GM10266 (cell line): ENCODE results near the gene POC1A.

Experiments
- DNase-seq: peaks from one replicate; pipeline ENCODE4 v3.0.0; 2012; ENCODE audit errors: extremely low spot score
- TF ChIP-seq, protein P1 (sequence below): IDR thresholded peaks from 2 replicates; pipeline ENCODE4 v1.5.1; 2012; ENCODE audit warnings: mild to moderate bottlenecking, low read depth; ENCODE audit not compliant: control insufficient read depth, insufficient read depth; ENCODE audit errors: missing control alignments

The POC1A gene

DNA sequence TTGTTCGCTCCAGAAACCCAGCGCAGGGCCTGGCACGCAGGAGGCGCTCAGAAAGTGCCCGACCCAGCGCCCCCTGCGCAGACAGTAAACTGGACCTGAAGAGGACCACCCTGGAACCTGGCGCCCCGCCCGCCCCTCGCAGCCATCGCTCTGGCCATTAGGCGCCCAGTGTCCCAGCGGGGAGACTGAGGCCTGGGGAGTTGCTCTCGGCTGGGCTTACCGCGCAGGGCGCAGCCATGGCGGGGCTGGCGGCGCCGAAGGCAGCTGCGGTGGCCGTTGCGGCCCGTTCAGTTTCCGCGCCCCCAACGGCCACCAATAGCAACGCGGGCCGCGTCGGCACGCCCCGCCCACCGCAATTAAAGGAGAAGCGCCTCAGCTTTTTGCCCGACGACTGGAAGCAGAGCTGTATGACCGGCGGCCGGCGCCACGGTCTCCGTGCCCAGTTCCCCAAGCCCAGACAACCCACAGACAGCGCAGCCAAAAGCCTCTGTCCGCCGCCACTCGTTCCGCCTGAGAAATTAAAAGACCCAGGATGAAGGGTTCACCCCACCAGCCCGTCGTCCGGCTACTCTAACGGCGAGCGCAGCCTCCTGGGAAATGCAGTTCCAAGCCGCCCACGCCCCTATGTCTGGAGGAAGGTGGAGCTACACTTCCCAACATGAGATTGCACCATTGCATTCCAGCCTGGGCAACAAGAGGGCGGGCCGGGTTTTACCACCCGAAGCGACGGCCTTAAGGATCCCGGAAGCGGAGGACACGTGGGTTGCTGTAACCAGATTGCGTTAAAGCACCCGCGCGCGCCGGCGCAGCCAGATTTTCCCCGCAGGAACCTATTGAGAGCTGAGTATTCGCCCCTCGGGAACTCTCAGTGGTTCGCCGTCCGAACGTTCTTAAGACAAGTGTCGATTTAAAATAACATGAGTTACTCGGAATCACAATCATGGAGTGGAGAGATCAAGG is at the start of gene POC1A:
Gene POC1A (minus strand): TSS at position 289 of the 960 bp plus-strand sequence. CDS start 51 bp downstream, at position 238.
- TF ChIP-seq, protein P1, sequence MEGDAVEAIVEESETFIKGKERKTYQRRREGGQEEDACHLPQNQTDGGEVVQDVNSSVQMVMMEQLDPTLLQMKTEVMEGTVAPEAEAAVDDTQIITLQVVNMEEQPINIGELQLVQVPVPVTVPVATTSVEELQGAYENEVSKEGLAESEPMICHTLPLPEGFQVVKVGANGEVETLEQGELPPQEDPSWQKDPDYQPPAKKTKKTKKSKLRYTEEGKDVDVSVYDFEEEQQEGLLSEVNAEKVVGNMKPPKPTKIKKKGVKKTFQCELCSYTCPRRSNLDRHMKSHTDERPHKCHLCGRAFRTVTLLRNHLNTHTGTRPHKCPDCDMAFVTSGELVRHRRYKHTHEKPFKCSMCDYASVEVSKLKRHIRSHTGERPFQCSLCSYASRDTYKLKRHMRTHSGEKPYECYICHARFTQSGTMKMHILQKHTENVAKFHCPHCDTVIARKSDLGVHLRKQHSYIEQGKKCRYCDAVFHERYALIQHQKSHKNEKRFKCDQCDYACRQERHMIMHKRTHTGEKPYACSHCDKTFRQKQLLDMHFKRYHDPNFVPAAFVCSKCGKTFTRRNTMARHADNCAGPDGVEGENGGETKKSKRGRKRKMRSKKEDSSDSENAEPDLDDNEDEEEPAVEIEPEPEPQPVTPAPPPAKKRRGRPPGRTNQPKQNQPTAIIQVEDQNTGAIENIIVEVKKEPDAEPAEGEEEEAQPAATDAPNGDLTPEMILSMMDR: no peak
- peak; percentile 88 for DNase-seq

DNA sequence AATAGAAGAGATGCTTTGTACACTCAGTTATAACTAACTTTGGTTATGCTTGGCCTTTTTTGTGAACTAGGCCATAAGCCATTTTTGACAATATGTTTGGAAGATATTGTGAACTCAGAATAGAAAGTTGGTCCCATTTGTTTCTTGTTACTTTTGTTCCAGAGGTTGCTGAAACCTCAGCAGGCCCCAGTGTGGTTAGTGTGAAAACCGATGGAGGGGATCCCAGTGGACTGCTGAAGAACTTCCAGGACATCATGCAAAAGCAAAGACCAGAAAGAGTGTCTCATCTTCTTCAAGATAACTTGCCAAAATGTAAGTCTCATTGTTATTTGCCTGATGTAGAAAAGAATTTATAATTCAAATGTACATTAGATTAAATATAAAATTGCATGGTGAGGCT is 49.5 kb upstream of the POC1A start:
- DNase-seq: no peak
- TF ChIP-seq, protein P1: no peak

DNA sequence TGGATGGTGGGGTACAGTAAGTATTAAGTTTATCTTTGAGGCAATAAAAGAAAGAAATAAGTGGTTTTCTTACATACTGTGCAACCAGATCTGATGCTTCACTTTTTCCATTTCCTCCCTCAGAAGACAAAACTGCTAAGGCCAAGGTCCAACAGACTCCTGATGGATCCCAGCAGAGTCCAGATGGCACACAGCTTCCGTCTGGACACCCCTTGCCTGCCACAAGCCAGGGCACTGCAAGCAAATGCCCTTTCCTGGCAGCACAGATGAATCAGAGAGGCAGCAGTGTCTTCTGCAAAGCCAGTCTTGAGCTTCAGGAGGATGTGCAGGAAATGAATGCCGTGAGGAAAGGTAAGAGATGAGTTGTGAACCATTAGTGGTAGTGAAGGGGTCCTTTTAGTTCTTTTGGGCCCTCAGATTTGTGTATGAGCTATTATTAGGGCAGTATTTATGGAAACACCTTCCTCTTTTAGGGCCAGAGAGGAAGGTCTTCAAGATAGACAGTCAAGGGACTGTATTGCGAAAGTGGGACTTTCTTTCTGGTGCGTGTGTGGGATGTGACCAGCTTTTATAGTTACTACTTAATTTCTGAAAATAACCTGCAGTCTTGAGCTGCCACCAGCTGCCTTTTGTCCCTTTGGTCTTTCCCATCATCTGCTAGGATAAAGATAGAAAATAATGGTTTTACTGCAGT is 48.3 kb upstream of the POC1A start:
- peak; percentile 68 for DNase-seq
- TF ChIP-seq, protein P1: no peak

DNA sequence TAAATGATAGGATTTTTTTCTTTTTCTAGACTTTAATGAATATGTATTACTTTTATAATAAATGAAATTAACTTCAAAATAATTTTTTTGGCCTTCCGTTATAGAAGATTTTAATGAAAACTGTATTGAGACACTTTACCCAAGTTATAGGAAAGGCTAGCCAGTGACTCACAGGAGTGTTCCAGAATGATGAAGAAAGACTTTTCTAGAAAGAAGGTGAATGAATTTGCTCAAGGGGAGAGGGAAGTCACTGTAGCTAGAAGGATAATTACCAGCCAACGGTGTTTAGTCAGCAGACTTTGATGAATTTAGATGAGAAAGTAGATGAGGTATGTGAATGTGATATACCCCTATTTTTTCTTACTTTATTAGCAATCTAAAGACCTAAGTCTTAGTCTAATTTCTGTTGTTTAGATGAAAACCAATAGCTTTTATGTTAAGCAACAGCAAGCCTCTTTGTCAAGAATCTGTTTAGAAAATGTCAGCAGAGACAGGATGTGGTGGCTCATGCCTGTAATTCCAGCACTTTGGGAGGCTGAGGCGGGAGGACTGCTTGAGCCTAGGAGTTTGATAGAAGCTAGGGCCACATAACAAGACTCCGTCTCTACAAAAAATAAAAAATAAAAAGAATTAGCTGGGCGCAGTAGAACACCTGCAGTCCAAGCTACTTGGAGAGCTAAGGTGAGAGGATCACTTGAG is 46.9 kb upstream of the POC1A start:
- DNase-seq: no peak
- TF ChIP-seq, protein P1: no peak

DNA sequence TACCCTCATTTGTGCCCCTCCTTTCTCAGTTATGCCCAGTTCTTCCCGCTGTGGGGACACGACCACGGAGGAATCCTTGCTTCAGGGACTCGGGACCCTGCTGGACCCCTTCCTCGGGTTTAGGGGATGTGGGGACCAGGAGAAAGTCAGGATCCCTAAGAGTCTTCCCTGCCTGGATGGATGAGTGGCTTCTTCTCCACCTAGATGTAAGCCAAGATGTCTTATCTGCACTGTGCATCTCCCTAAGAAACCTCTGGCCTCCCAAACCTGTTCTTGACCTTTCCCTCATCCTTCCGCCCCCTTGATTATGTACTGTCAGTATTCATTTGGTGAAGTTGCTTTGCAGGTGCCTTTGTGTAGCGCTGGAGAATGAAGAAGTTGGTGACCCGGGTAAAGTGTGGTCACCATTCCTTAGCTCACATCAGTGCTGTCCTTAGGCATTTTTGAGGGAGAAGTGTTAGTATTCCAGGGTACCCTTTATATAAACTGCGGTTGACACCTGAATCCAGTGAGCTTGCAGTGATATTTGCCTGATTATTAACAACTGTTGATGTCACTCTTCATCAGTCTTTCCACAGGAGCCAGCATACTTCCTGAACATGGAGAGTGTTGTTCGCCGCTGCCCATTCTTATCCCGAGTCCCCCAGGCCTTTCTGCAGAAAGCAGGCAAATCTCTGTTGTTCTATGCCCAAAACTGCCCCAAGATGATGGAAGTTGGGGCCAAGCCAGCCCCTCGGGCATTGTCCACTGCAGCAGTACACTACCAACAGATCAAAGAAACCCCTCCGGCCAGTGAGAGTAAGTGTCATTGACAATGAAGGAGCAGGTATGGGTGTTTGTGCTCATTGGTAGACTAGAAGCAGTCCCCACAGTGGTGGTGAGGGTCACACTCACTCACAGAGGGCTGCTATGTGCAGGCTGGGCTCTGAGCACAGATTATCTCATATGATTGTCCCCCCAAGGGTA is 44.7 kb upstream of the POC1A start:
- TF ChIP-seq, protein P1: no peak

More for the DNA sequence above, 44.7 kb upstream of the POC1A start:
- DNase-seq: no peak
